CD4-positive, alpha-beta T cell (primary cell): ENCODE results near the gene UNC13D. TPM values are rescaled to one million over a fixed set of nuclear protein-coding genes. Genes with fewer than 3 reads are reported as not detected.

Experiments
- ATAC-seq: fragments of 200-7000 bp; cut with Tn5 transposase; one replicate; pipeline ENCODE4 v1.10.0; 2022; ENCODE audit warnings: mild to moderate bottlenecking; ENCODE audit not compliant: poor library complexity
- CTCF ChIA-PET: fragments of 350-600 bp; sonication (Branson Sonifier 250); formaldehyde crosslinking; loops from one replicate; lab custom pipeline; 2021; ENCODE audit warnings: antibody characterized with exemption, inconsistent platforms; lab: Charles Lee
- POLR2A ChIA-PET: fragments of 350-600 bp; sonication (Branson Sonifier 250); formaldehyde crosslinking; loops from one replicate; lab custom pipeline; 2021; ENCODE audit warnings: antibody characterized with exemption, inconsistent platforms; lab: Charles Lee
- DNase-seq, 14 experiments: peaks; one replicate each; pipeline ENCODE4 v3.0.0-alpha.2; 2013 to 2020; ENCODE audit warnings: mixed read lengths in 2 of 14
- H3K27ac ChIP-seq, 2 donors: one replicate each; pipeline versions ENCODE4 v1.5.1 to v1.7.0; 2013; ENCODE audit warnings: low read length in 2 of 2, low read depth in 1 of 2, mild to moderate bottlenecking in 1 of 2
- H3K27me3 ChIP-seq, 2 experiments: 1 replicate in 1 of 2; 2 replicates in 1 of 2; pipeline versions ENCODE4 v1.6.1 to v1.7.0; 2013; ENCODE audit warnings: low read length in 2 of 2, control low read depth in 1 of 2, mild to moderate bottlenecking in 1 of 2, moderate library complexity in 1 of 2; ENCODE audit not compliant: insufficient read depth in 2 of 2, control insufficient read depth in 1 of 2
- H3K36me3 ChIP-seq: one replicate; pipeline ENCODE4 v1.6.1; 2013; ENCODE audit warnings: low read length, control low read depth; ENCODE audit not compliant: insufficient read depth
- H3K4me1 ChIP-seq: one replicate; pipeline ENCODE4 v1.6.1; 2013; ENCODE audit warnings: low read length, control low read depth; ENCODE audit not compliant: insufficient read depth
- H3K4me3 ChIP-seq: one replicate; pipeline ENCODE4 v1.5.1; 2013; ENCODE audit warnings: mild to moderate bottlenecking, low read length, moderate library complexity
- H3K9me3 ChIP-seq, 2 experiments: 1 replicate in 1 of 2; 2 replicates in 1 of 2; pipeline versions ENCODE4 v1.6.1 to v1.7.0; 2013; ENCODE audit warnings: low read length in 2 of 2, mild to moderate bottlenecking in 2 of 2, control low read depth in 1 of 2, moderate library complexity in 1 of 2; ENCODE audit not compliant: control insufficient read depth in 1 of 2, insufficient read depth in 1 of 2
- H3K27ac Mint-ChIP-seq: one replicate; pipeline ENCODE4 v1.8.0; 2020; ENCODE audit warnings: mixed read lengths
- H3K27me3 Mint-ChIP-seq: one replicate; pipeline ENCODE4 v1.8.0; 2021; ENCODE audit warnings: mixed read lengths
- H3K36me3 Mint-ChIP-seq: one replicate; pipeline ENCODE4 v1.8.0; 2021; ENCODE audit warnings: low read depth, mixed read lengths
- H3K4me1 Mint-ChIP-seq: one replicate; pipeline ENCODE4 v1.8.0; 2021; ENCODE audit warnings: low read depth, mixed read lengths
- H3K4me3 Mint-ChIP-seq: one replicate; pipeline ENCODE4 v1.8.0; 2020; ENCODE audit warnings: mild to moderate bottlenecking, mixed read lengths
- H3K9me3 Mint-ChIP-seq: one replicate; pipeline ENCODE4 v1.8.0; 2020; ENCODE audit warnings: mixed read lengths
- intact Hi-C, 2 experiments: fragments of 100-400 bp; cut with DNase I in 1 of 2; cut with micrococcal nuclease in 1 of 2; formaldehyde crosslinking; loops; one replicate each; pipeline versions ENCODE4 v1.15.1 to v1.9.0; 2023 to 2025; cut with DNase I, micrococcal nuclease
- total RNA-seq, 174 experiments: library from RNA in 2 of 174; stranded (reverse) in 2 of 174; gene quantifications; one replicate each; pipeline ENCODE4 v1.2.3 and lab custom pipeline; 2021 to 2026
- TF ChIP-seq, protein P1 (sequence below): fragments of 200-600 bp; IDR thresholded peaks from one replicate; pipeline ENCODE4 v1.8.0; 2022; ENCODE audit warnings: antibody characterized with exemption, mild to moderate bottlenecking

The UNC13D gene
- total RNA-seq, 2 experiments from 2014 or later: 110 to 112 TPM

DNA sequence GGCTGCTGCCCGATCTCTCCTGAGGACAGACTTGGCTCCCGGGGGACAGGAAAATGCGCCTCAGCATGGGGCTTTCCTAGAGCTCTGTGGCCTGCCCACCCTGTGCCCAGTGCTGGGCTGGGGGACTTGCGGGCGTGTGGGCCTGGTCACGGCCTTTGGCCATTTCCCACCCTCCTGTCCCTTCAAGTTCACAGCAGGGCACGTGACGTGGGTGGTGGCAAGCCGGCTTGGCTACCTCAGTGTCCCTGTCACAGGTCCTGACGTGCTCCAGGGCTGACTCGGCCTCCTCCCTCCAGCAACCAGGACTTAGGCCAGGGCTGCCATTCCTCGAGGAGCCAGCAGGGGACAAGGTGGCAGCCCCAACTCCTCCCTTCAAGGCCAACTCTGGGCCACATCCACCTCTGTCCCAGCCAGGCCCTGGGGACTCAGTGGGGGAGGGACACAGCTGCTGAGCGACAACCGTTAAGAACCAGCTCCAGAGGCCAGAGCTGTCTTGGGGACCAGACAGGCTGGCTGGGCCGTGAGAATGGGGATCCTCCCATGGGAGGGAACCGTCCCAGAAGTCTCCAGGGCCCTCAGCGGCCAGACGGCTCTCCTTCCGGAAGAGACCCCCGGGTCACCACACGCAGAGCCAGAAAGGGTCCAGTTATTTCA is 981 bp upstream of the UNC13D start:
- Mint-ChIP-seq H3K9me3 (no peaks in the 10 kb centered on the region), H3K36me3 (peaks cover 74% of the 10 kb centered on the region), H3K27ac (peak overlapping the region; percentile 76), H3K4me1 (peaks cover 26% of the 10 kb centered on the region), H3K4me3 (peak overlapping the region; percentile 81), H3K27me3 (no peaks in the 10 kb centered on the region)
- TF ChIP-seq, protein P1, sequence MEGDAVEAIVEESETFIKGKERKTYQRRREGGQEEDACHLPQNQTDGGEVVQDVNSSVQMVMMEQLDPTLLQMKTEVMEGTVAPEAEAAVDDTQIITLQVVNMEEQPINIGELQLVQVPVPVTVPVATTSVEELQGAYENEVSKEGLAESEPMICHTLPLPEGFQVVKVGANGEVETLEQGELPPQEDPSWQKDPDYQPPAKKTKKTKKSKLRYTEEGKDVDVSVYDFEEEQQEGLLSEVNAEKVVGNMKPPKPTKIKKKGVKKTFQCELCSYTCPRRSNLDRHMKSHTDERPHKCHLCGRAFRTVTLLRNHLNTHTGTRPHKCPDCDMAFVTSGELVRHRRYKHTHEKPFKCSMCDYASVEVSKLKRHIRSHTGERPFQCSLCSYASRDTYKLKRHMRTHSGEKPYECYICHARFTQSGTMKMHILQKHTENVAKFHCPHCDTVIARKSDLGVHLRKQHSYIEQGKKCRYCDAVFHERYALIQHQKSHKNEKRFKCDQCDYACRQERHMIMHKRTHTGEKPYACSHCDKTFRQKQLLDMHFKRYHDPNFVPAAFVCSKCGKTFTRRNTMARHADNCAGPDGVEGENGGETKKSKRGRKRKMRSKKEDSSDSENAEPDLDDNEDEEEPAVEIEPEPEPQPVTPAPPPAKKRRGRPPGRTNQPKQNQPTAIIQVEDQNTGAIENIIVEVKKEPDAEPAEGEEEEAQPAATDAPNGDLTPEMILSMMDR: peak; percentile 55
- intact Hi-C loops: loop anchor here (1.0 to 5.0 kb wide), 2 partner anchors 10 to 68 kb away; partner anchors contain the start of gene WBP2 (in 1 of the 2)
- DNase-seq (peak in 13 of 14 experiments; percentile 40 to 84 (median 55)), ATAC-seq (peak; percentile 54)
- H3K9me3 ChIP-seq: no peaks in the 10 kb centered on the region
- H3K27me3 ChIP-seq: no peaks in the 10 kb centered on the region
- H3K4me1 ChIP-seq: peaks cover 66% of the 10 kb centered on the region
- peak overlapping the region; percentile 81 for H3K4me3 ChIP-seq
- H3K27ac ChIP-seq: peak overlapping the region; percentile 94 to 95
- ChIA-PET POLR2A (interaction anchor here (0.7 to 4.5 kb wide), 12 partner anchors 9 to 70 kb away, joined by 3 to 125 read pairs (median 12); partner anchors contain the start of genes UNK and WBP2), CTCF (interaction anchor here (0.9 to 2.1 kb wide), 4 partner anchors 10 to 92 kb away, joined by 3 to 8 read pairs (median 5); partner anchors contain the start of gene WBP2)
- peaks cover 60% of the 10 kb centered on the region for H3K36me3 ChIP-seq

DNA sequence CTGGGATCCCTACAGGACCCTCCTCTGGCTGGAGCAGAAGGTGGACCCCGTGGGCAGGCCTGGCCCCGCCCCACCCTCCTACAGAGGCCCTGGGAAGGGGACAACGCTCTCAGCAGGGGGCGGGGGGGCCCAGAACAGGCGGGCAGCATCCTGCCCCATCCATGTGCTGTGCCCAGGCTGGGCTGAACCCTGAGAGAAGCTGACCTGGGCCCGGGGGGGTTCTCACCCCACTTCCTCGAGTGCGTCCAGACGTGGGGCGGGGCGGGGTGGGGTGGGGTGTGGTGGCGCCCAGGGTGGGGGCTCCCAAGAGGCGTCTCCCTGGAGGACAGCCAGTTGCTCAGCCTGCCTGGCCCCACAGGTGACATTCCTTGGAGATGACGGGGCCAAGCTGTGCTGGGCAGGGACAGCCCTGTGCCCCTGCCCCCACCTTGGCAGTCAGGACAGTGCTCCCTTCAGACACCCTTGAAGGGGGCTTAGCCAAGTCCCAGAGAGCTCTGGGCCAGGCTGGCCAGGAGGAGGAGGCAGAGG is 390 bp upstream of the UNC13D start:
- Histone ChIP-seq H3K36me3 (peaks cover 62% of the 10 kb centered on the region), H3K9me3 (no peaks in the 10 kb centered on the region), H3K27ac (peak overlapping the region; percentile 94 to 95), H3K4me3 (peak overlapping the region; percentile 81), H3K4me1 (peaks cover 69% of the 10 kb centered on the region), H3K27me3 (no peaks in the 10 kb centered on the region)
- Mint-ChIP-seq H3K4me1 (peaks cover 26% of the 10 kb centered on the region), H3K27me3 (no peaks in the 10 kb centered on the region), H3K4me3 (peak overlapping the region; percentile 96), H3K27ac (peak overlapping the region; percentile 92), H3K9me3 (no peaks in the 10 kb centered on the region), H3K36me3 (peaks cover 75% of the 10 kb centered on the region)
- intact Hi-C loops: loop anchor here (1.0 to 5.0 kb wide), 3 partner anchors 11 to 67 kb away; partner anchors contain the start of genes TRIM47 (in 1 of the 2) and WBP2 (in 1 of the 2)
- peak in 2 of 14 experiments; percentile 56 to 67 for DNase-seq
- ATAC-seq: peak; percentile 5
- TF ChIP-seq, protein P1: no peak
- ChIA-PET CTCF (interaction anchor here (0.9 to 2.1 kb wide), 3 partner anchors 11 to 91 kb away, joined by 3 to 8 read pairs (median 6); partner anchors contain the start of gene WBP2), POLR2A (interaction anchor here (0.7 to 4.5 kb wide), 11 partner anchors 10 to 80 kb away, joined by 3 to 125 read pairs (median 19); partner anchors contain the start of genes GALK1, UNK and WBP2)

DNA sequence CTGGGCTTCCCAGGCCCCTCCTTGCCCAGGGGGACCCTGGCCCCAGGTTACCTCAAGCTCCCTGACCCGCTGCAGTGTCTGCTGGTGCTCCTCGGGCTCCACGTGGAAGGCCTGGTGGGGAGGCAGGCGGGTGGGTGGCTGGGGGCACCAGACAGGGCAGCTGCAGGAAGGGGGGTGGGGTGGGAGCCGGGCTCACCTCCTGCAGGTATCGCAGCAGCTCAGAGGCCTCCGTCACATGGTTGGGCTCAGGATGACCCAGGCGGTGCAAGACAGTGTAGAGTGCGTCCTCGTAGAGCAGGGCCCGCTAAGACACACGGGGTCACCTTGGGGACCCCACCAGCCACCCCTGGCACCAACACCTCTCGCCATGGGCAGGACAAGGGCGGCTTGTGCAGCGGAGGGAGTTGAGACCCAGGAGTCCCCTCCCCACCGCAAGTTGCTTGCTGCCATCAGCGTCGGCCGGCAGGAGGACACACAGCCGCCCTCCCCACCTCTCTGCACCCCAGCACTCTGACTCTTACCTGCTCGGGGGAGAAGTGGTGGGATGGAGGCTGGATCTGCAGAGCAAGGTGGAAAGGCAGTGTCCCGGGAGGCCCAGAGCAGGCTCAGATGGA is 1.1 kb downstream of the UNC13D start:
- H3K4me3 ChIP-seq: peak overlapping the region; percentile 81
- H3K36me3 Mint-ChIP-seq: peaks cover 77% of the 10 kb centered on the region
- no peaks in the 10 kb centered on the region for H3K9me3 Mint-ChIP-seq
- no peaks in the 10 kb centered on the region for H3K27me3 Mint-ChIP-seq
- TF ChIP-seq, protein P1: peak; percentile 43
- no peaks in the 10 kb centered on the region for H3K9me3 ChIP-seq
- peaks cover 17% of the 10 kb centered on the region for H3K4me1 Mint-ChIP-seq
- H3K4me3 Mint-ChIP-seq: peak overlapping the region; percentile 96
- H3K27ac Mint-ChIP-seq: peak overlapping the region; percentile 92
- ATAC-seq (peak; percentile 48), DNase-seq (peak in 7 of 14 experiments; percentile 24 to 73 (median 52))
- ChIA-PET CTCF (interaction anchor here (0.7 to 2.1 kb wide), 4 partner anchors 13 to 53 kb away, joined by 3 to 8 read pairs (median 4); partner anchors contain the start of genes TRIM65 and WBP2), POLR2A (interaction anchor here (1.0 to 4.5 kb wide), 14 partner anchors 8 to 90 kb away, joined by 3 to 125 read pairs (median 12); partner anchors contain the start of genes GALK1, TRIM65, UNK and WBP2)
- intact Hi-C loops: loop anchor here in 1 of 2 experiments (5.0 kb wide), 1 partner anchor 34 kb away; the partner anchor contains the start of gene TRIM47
- no peaks in the 10 kb centered on the region for H3K27me3 ChIP-seq
- peaks cover 57% of the 10 kb centered on the region for H3K36me3 ChIP-seq
- H3K4me1 ChIP-seq: peaks cover 56% of the 10 kb centered on the region
- peak overlapping the region; percentile 94 to 95 for H3K27ac ChIP-seq
